ENCODE results near the gene NATD1.

NATD1 gene

DNA sequence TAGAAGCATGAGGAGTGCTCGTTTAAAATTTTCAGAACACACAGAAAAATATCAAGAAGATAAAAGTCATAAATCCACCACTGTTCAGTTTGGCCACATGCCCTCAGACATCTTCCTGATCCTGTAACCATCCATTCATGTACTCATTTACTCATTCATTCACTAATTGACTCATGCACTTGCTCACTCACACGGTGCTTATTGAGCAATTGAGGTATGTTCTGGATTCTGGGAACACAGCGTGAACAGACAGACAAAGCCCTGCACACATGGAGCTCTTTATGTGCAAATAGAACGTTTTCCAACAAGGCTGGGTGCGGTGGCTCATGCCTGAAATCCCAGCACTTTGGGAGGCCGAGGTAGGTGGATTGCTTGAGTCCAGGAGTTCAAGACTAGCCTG, 10.2 kb upstream of the NATD1 start:
- Histone ChIP-seq H4K20me1 (ENCODE audit: insufficient read depth, low read length) (no peaks in the 10 kb centered on the region), H3K79me2 (ENCODE audit: insufficient read depth, low read length) (no peaks in the 10 kb centered on the region), H3K9me3 (ENCODE audit: insufficient read depth, low read length, severe bottlenecking) (no peaks in the 10 kb centered on the region), H3K27me3 (ENCODE audit: insufficient read depth, low read length, poor library complexity) (no peaks in the 10 kb centered on the region), H3K9ac (ENCODE audit: low read depth, low read length) (no peak overlapping the region), H3K4me2 (ENCODE audit: insufficient read depth, low read length) (no peak overlapping the region), H3K4me1 (ENCODE audit: insufficient read depth, low read length) (peaks cover 3% of the 10 kb centered on the region; the same call in 1 of the 2 replicates), H3K27ac (ENCODE audit: low read length) (no peak overlapping the region), H2AFZ (ENCODE audit: low read depth, low read length) (no peak overlapping the region; the same call in 1 of the 2 replicates), H3K4me3 (ENCODE audit: low read depth in 1 of 2, low read length in 2 of 2) (no peak overlapping the region), H3K36me3 (ENCODE audit: insufficient read depth, low read length) (no peaks in the 10 kb centered on the region)
- no peak for DNase-seq
- no peak for ATAC-seq (ENCODE audit: insufficient read depth, low read depth)
- TF ChIP-seq EZH2 (IDR thresholded peaks at IDR 0.05; ENCODE audit: borderline replicate concordance, low read depth, low read length, severe bottlenecking) (no peak), CTCF (IDR thresholded peaks at IDR 0.05; ENCODE audit: borderline replicate concordance, extremely low read depth, low read length, poor library complexity, severe bottlenecking) (no peak)

GRCh38 chr17:21262259-21262993, 9.2 kb upstream of the NATD1 start:
- no peak for DNase-seq
- Histone ChIP-seq H3K4me2 (ENCODE audit: insufficient read depth, low read length) (no peak overlapping the region), H3K4me1 (ENCODE audit: insufficient read depth, low read length) (no peaks in the 10 kb centered on the region), H3K9me3 (ENCODE audit: insufficient read depth, low read length, severe bottlenecking) (no peaks in the 10 kb centered on the region), H3K9ac (ENCODE audit: low read depth, low read length) (no peak overlapping the region), H3K4me3 (ENCODE audit: low read depth in 1 of 2, low read length in 2 of 2) (no peak overlapping the region), H3K36me3 (ENCODE audit: insufficient read depth, low read length) (no peaks in the 10 kb centered on the region), H2AFZ (ENCODE audit: low read depth, low read length) (no peak overlapping the region), H4K20me1 (ENCODE audit: insufficient read depth, low read length) (no peaks in the 10 kb centered on the region), H3K27ac (ENCODE audit: low read length) (no peak overlapping the region), H3K79me2 (ENCODE audit: insufficient read depth, low read length) (no peaks in the 10 kb centered on the region), H3K27me3 (ENCODE audit: insufficient read depth, low read length, poor library complexity) (no peaks in the 10 kb centered on the region)
- ATAC-seq (ENCODE audit: insufficient read depth, low read depth), result no peak
- TF ChIP-seq EZH2 (IDR thresholded peaks at IDR 0.05; ENCODE audit: borderline replicate concordance, low read depth, low read length, severe bottlenecking) (no peak), CTCF (IDR thresholded peaks at IDR 0.05; ENCODE audit: borderline replicate concordance, extremely low read depth, low read length, poor library complexity, severe bottlenecking) (no peak)

DNA sequence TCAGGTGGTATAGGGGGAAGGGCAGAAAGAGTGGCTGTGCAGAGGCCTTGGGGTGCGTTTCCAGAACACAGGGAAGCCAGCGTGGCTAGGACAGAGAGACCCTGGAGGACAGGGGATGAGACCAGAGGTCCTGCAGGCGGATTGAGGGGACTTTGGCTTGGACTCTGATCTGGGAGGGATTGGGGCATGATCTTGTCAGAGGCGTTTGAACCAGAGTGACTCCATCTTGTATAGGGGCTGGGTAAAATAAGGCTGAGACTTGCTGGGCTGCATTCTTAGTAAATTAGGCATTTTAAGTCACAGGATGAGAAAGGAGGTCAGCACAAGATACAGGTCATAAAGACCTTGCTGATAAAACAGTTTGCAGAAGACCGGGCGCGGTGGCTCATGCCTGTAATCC, 5.4 kb upstream of the NATD1 start:
- peak overlapping the region; percentile 39; the same call in 1 of the 2 replicates for H2AFZ ChIP-seq (ENCODE audit: low read depth, low read length)
- ATAC-seq (ENCODE audit: insufficient read depth, low read depth) (no peak), DNase-seq (no peak)
- H3K9me3 ChIP-seq (ENCODE audit: insufficient read depth, low read length, severe bottlenecking), result no peaks in the 10 kb centered on the region
- H3K4me2 ChIP-seq (ENCODE audit: insufficient read depth, low read length), result no peak overlapping the region
- H3K36me3 ChIP-seq (ENCODE audit: insufficient read depth, low read length), result no peaks in the 10 kb centered on the region
- no peaks in the 10 kb centered on the region for H4K20me1 ChIP-seq (ENCODE audit: insufficient read depth, low read length)
- no peak for TF ChIP-seq EZH2 (IDR thresholded peaks at IDR 0.05; ENCODE audit: borderline replicate concordance, low read depth, low read length, severe bottlenecking)
- no peak for TF ChIP-seq CTCF (IDR thresholded peaks at IDR 0.05; ENCODE audit: borderline replicate concordance, extremely low read depth, low read length, poor library complexity, severe bottlenecking)
- no peak overlapping the region for H3K27ac ChIP-seq (ENCODE audit: low read length)
- H3K79me2 ChIP-seq (ENCODE audit: insufficient read depth, low read length), result no peaks in the 10 kb centered on the region
- H3K4me1 ChIP-seq (ENCODE audit: insufficient read depth, low read length), result peaks cover 4% of the 10 kb centered on the region
- H3K4me3 ChIP-seq (ENCODE audit: low read depth in 1 of 2, low read length in 2 of 2), result no peak overlapping the region
- H3K9ac ChIP-seq (ENCODE audit: low read depth, low read length), result no peak overlapping the region
- H3K27me3 ChIP-seq (ENCODE audit: insufficient read depth, low read length, poor library complexity), result peaks cover 6% of the 10 kb centered on the region
